ENCODE measurements around the gene RPS6KA2. TPM values are rescaled to one million over a fixed set of nuclear protein-coding genes. Genes with fewer than 3 reads are reported as not detected.

RPS6KA2 gene
- total RNA-seq, 1 experiment from 2014 or later = 12.3 TPM

- no peak overlapping the region for H2BK15ac ChIP-seq (ENCODE audit: low read depth, low read length)
- H3K4me1 ChIP-seq (ENCODE audit: insufficient read depth, low read length) = no peaks in the 10 kb centered on the region
- no CpG with 5 or more reads among the region's 10 CpGs for WGBS (ENCODE audit: extremely low coverage, insufficient read length, low lambda C conversion rate)
- no peak overlapping the region for H3K23ac ChIP-seq (ENCODE audit: insufficient read length, low read depth, low read length)
- H4K91ac ChIP-seq (ENCODE audit: insufficient read length, low read depth, low read length) = no peak overlapping the region
- no peaks in the 10 kb centered on the region for H3K79me2 ChIP-seq (ENCODE audit: insufficient read depth, low read length)
- H4K20me1 ChIP-seq (ENCODE audit: control insufficient read depth, insufficient read depth, insufficient read length) = no peaks in the 10 kb centered on the region
- Mint-ChIP-seq H3K27me3 (ENCODE audit: low read depth) (no peaks in the 10 kb centered on the region), H3K36me3 (ENCODE audit: insufficient read depth in 1 of 3, low read depth in 3 of 3) (peaks cover 14 to 23% (median 21%) of the 10 kb centered on the region in 3 experiments; a peak in 6 of 7 replicates), H3K4me1 (peaks cover 3 to 6% of the 10 kb centered on the region in 2 experiments; a peak in 1 of 4 replicates), H3K9me3 (no peaks in the 10 kb centered on the region; a peak in 1 of 5 replicates), H3K4me3 (no peak overlapping the region), H3K27ac (no peak overlapping the region)
- H3K23me2 ChIP-seq (ENCODE audit: insufficient read length, low read depth, low read length, poor library complexity, severe bottlenecking) = no peaks in the 10 kb centered on the region
- no peak overlapping the region for H4K5ac ChIP-seq (ENCODE audit: insufficient read length, low read depth, low read length)
- H2BK12ac ChIP-seq (ENCODE audit: insufficient read length, low read depth, low read length) = no peak overlapping the region
- DNase-seq = no peak
- H3K56ac ChIP-seq (ENCODE audit: insufficient read length, low read depth, low read length) = no peak overlapping the region
- no peak overlapping the region for H3K14ac ChIP-seq (ENCODE audit: insufficient read depth, low read length)
- no peak overlapping the region for H2AFZ ChIP-seq (ENCODE audit: low read length)
- H2BK120ac ChIP-seq (ENCODE audit: low read depth, low read length, poor library complexity, severe bottlenecking) = no peak overlapping the region
- H2AK5ac ChIP-seq (ENCODE audit: insufficient read length, low read length) = no peak overlapping the region
- no peak overlapping the region for H3K18ac ChIP-seq (ENCODE audit: insufficient read length, low read depth, low read length)
- no peak overlapping the region for H3K9ac ChIP-seq (ENCODE audit: extremely low read depth, insufficient read length, low read length)
- H3T11ph ChIP-seq (ENCODE audit: low read length) = no peak overlapping the region
- H3K9me3 ChIP-seq (ENCODE audit: control insufficient read depth, low read depth, low read length) = no peaks in the 10 kb centered on the region
- no peak overlapping the region for H2BK20ac ChIP-seq (ENCODE audit: low read depth, low read length, poor library complexity, severe bottlenecking)
- H3K27ac ChIP-seq (ENCODE audit: insufficient read length, low read depth, low read length) = no peak overlapping the region
- H3K27me3 ChIP-seq (ENCODE audit: insufficient read depth, low read length) = no peaks in the 10 kb centered on the region
- TF ChIP-seq CTCF (conservative IDR thresholded peaks at IDR 0.05) = no peak
- H3K4me2 ChIP-seq (ENCODE audit: insufficient read depth, insufficient read length, low read length) = no peak overlapping the region
- no peaks in the 10 kb centered on the region for H3K79me1 ChIP-seq (ENCODE audit: insufficient read depth, low read depth, low read length, poor library complexity, severe bottlenecking)
- H4K8ac ChIP-seq (replicated peaks; ENCODE audit: insufficient read length, low read depth, low read length) = no peak overlapping the region
- no peak overlapping the region for H3K4ac ChIP-seq (ENCODE audit: low read depth, low read length)
- no peak overlapping the region for H2BK5ac ChIP-seq (ENCODE audit: insufficient read length, low read length)
These were observed 100.1 kb downstream of the RPS6KA2 start for GRCh38 chr6:166526937-166527336.
